SW 1271 (cell line): ENCODE results near the gene TLN1.

Source experiments
- DNase-seq, 2 experiments: peaks; one replicate each; lab custom pipeline; 2025; lab: John Stamatoyannopoulos, UW

TLN1 gene

GRCh38 chr9:35686222-35687203 is 45.5 kb downstream of the TLN1 start:
- DNase-seq: no peak

- DNase-seq: no peak
Observed at GRCh38 chr9:35685506-35685905, 46.5 kb downstream of the TLN1 start.

- no peak for DNase-seq
Observed at GRCh38 chr9:35684921-35685320, 47.1 kb downstream of the TLN1 start.

GRCh38 chr9:35683323-35683722 is 48.7 kb downstream of the TLN1 start:
- no peak for DNase-seq

- DNase-seq: no peak
Observed at GRCh38 chr9:35682520-35683315, 49.3 kb downstream of the TLN1 start.

GRCh38 chr9:35682051-35682450 is 49.9 kb downstream of the TLN1 start:
- DNase-seq: no peak

- DNase-seq: no peak
Observed at GRCh38 chr9:35681341-35682002, 50.5 kb downstream of the TLN1 start.

- DNase-seq: no peak
Observed at GRCh38 chr9:35680331-35681105, 51.5 kb downstream of the TLN1 start.

GRCh38 chr9:35679766-35680330 is 52.1 kb downstream of the TLN1 start:
- no peak for DNase-seq

GRCh38 chr9:35679091-35679490 is 52.9 kb downstream of the TLN1 start:
- DNase-seq: no peak

GRCh38 chr9:35675732-35676392 is 56.1 kb downstream of the TLN1 start:
- no peak for DNase-seq

- DNase-seq: no peak
Observed at GRCh38 chr9:35675204-35675603, 56.8 kb downstream of the TLN1 start.

GRCh38 chr9:35674025-35674361 is 58.0 kb downstream of the TLN1 start:
- DNase-seq: no peak

- DNase-seq: no peak
Observed at GRCh38 chr9:35673132-35674024, 58.6 kb downstream of the TLN1 start, which contains the start of gene CA9. Gene CA9, plus strand, starts transcription at chr9:35673928. Its CDS starts 32 bp downstream, at chr9:35673960.

GRCh38 chr9:35669331-35670145 is 62.5 kb downstream of the TLN1 start:
- no peak for DNase-seq

GRCh38 chr9:35667939-35668338 is 64.1 kb downstream of the TLN1 start:
- no peak for DNase-seq

- DNase-seq: no peak
Observed at GRCh38 chr9:35666549-35666948, 65.4 kb downstream of the TLN1 start.

GRCh38 chr9:35666045-35666444 is 66.0 kb downstream of the TLN1 start:
- DNase-seq: no peak

- no peak for DNase-seq
Observed at GRCh38 chr9:35665471-35665818, 66.5 kb downstream of the TLN1 start.
